HG02852 (cell line): ENCODE measurements around the gene SHISA5.
A peak's percentile ranks its signal among the peaks of the same experiment; 100 is the strongest.
"Not testable (repeated sequence)": the region's sequence is repeated elsewhere in the genome, so short reads cannot be mapped to it uniquely, and the experiment has no call there.

Source experiments
- ATAC-seq: cut with Tn5 transposase; IDR thresholded peaks from one replicate; pipeline ENCODE4 v1.9.1; 2021; ENCODE audit warnings: mild to moderate bottlenecking, moderate library complexity; ENCODE audit not compliant: unreplicated experiment

Gene SHISA5

DNA sequence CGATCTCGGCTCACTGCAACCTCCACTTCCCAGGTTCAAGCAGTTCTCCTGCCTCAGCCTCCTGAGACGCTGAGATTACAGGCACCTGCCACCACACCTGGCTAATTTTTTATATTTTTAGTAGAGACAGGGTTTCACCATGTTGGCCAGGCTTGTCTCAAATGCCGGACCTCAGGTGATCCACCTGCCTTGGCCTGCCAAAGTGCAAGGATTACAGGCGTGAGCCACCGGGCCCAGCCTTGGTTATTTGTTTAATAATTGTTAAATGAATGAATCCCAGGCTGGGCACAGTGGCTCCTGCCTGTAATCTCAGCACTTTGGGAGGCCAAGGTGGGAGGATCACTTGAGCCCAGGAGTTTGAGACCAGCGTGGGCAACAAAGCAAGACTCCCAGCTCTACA lies 42.2 kb downstream of the SHISA5 start:
- not testable (repeated sequence) for ATAC-seq

DNA sequence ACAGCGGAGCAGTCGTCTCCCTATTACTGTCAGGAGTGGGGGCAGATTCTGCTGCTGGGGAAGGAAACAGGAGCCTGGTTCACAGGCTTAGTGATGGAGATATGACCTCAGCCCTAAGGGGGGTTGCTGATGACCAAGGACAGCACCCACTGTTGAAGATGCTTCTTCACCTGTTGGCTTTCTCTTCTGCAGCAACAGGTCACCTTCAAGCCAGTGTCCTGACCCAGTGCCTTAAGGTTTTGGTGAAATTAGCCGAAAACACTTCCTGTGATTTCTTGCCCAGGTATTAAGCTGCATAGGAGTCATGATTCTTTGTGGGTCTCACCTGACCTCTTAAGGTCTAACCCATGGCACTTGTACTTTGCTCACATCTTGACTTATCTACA lies 43.5 kb downstream of the SHISA5 start:
- ATAC-seq = no peak

DNA sequence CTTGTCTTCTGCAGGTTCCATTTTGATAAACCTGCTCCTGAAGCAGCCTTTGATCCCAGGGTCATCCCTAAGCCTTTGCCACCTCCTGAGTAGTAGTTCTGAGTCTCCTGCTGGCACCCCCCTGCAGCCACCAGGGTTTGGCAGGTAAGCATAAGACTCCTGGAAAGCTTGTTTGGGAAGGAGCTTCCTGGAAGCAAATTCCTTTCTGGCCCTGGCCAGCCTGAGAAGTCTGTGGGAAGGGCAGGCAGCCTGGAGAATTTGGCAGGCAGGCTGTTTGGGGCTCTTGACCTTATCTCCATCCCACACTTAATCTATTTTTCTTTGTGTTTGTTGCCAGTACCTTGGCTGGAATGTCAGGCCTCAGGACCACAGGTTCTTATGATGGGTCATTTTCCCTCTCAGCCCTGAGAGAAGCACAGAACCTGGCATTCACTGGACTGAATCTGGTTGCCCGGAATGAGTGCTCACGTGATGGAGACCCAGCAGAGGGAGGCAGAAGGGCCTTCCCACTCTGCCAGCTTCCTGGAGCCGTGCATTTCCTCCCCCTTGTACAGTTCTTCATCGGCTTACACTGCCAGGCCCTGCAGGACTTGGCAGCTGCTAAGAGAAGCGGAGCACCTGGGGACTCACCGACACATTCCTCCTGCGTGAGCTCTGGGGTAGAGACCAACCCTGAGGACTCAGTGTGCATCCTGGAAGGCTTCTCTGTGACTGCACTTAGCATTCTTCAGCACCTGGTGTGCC lies 44.0 kb downstream of the SHISA5 start:
- no peak for ATAC-seq

DNA sequence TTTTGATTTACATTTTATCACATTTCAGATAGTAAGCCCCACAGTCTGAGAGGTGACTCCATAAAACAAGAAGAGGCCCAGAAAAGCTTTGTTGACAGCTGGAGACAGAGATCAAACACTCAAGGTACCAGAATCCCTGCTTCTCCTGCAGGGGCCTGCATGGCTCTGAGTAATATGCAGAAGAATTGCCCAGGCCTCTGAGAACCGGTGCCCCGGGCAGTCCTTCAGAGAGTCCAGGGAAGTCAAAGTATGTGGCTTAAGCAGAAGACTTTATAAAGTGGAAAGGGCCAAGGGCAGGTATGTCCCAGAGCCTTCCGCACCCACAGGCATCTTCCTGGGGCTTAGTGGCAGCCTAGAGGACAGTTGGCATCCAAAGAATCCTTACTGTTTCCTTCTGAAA lies 44.6 kb downstream of the SHISA5 start:
- ATAC-seq = no peak

DNA sequence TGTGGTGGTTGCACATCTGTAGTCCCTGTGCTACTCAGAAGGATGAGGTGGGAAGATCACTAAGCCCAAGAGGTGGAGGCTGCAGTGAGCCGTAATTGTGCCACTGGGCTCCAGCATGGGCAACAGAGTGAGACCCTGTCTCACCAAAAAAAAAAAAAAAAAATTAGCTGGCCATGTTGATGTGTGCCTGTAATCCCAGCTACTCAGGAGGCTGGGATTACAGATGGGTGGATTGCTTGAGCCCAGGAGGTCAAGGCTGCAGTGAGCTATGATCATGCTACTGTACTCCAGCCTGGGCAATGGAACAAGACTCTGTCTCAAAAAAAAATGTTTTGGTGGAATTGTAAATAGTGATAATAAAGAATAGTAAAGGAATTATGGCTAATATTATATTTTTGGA lies 47.5 kb downstream of the SHISA5 start:
- no peak for ATAC-seq

DNA sequence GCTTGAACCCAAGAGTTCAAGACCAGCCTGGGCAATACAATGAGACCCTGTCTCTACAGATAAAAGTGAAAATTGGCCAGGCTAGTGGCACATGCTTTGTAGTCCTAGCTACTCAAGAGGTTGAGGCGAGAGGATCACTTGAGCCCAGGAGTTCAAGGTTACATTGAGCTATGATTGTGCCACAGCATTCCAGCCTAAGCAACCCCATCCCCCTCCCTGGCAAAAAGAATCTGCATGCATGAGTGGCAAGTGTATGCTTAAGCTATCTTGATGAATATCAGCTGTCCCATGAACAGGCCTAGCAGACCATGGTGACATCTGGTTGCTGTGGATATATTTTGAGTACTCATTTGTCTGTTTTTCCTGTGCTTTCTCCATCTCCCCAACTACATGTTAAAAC lies 52.7 kb downstream of the SHISA5 start:
- no peak for ATAC-seq

DNA sequence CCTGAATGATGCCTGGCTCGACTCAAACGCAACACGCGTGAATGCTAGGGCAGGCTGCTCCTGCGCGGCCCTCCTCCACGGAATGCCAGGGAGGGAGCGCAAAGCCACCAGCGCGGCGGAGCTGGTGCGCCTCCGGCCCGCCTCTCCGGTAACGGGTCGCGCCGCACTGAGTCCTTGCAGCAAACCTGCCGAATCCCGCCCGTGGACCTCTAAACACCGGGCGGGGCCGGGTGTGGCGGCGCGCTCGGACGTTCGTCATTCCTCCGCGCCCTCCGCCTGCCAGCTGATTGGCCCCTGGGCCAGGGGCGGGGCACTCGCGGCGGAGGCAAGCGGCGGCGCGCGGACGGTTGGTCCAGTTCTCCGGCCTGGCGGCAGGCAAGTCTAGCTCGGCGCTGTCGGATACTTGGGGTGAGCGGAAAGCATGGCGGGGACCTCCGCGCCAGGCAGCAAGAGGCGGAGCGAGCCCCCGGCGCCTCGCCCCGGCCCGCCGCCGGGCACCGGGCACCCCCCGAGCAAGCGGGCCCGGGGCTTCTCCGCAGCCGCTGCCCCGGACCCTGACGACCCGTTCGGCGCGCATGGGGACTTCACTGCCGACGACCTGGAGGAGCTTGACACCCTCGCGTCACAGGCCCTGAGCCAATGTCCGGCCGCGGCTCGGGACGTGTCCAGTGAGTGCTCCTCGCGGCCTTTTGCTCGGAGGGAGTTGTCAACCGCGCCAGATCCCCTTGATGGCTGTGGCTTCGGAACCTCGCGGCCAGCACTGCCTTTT lies 57.4 kb downstream of the SHISA5 start, which contains the start of gene ATRIP:
TSS of gene ATRIP (plus strand) at position 313 of the 769 bp plus-strand sequence. CDS start at position 422, 109 bp downstream.
- ATAC-seq = peak; percentile 79

DNA sequence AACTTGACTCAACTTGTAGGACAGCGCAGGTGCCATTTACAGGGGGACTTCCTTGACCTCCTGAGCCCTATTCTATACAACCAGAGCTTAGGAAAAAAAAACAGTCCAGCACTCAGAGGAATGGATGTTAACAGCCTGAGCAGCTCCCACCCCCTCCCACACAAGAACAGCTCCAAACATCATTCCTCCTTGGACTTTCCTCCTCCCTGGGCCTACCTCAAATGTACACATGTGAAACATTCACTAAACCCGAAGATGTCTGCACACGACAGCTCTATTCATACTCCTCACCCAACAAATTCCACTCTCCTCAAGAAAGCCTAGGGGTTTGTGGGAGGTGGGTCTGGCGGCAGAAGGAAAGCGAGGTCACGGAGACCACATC lies 57.9 kb downstream of the SHISA5 start:
- no peak for ATAC-seq

DNA sequence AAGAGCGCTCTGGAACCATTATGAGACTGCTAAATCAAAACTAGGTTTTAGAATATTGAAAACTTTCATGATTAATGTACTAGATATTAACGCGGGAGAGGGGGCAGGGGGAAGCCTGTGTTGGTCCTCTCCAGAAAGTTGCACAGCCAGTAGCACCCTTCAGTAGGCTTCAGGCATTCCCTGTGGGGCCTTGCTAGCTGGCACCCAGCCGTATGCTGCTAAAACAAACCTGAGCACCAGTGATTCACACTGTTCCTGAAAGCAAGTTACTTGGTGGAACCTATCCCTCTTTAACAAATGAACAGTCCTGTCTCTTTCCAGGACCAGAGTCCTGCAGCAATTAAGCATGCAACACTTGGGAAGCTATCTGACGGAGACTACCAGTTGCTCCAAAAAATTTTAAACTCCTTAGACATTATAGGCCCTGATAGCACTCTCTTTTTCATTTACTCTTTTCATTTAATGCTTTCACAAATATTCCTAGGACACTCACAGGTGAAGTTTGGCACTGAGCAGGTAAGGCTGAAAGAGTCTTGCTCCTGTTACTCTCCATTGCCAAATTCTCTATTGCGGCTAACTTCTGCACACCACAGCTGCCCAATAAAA lies 58.6 kb downstream of the SHISA5 start:
- ATAC-seq = no peak

DNA sequence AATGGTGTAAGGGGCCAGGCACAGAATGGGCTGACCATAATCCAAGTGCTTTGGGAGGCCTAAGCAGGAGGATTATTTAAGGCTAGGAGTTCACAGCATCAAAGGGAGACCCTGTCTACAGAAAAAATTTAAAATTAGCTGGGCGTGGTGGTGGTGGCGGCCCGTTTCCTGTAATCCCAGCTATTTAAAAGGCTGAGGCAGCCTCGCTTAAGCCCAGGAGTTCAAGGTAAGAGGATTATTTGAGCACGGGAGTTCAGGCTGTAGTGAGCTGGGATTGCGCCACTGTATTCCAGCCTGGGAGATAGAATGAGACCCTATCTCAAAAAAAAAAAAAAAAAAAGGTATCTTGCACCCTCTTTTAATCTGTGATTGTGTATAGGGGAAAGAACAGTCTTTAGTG lies 62.0 kb downstream of the SHISA5 start:
- no peak for ATAC-seq

DNA sequence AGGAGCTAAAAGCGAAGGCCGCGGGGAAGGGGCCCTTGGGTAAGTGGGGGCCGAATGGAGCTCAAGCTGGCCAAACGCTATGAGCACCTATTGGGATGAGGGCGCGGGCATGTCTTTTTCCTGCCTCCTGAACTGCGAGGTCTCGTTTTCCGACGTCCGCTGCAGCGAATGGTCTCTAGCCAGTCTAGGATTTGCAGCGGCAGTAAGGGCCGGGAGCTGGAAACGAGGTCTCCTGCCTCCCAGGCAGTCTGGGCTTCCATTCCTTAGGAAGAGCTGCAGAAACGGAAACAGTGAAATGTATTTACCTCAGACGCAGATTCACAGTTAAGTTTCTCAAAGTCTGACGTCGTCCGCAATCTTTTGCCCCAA lies 63.4 kb downstream of the SHISA5 start:
- no peak for ATAC-seq

DNA sequence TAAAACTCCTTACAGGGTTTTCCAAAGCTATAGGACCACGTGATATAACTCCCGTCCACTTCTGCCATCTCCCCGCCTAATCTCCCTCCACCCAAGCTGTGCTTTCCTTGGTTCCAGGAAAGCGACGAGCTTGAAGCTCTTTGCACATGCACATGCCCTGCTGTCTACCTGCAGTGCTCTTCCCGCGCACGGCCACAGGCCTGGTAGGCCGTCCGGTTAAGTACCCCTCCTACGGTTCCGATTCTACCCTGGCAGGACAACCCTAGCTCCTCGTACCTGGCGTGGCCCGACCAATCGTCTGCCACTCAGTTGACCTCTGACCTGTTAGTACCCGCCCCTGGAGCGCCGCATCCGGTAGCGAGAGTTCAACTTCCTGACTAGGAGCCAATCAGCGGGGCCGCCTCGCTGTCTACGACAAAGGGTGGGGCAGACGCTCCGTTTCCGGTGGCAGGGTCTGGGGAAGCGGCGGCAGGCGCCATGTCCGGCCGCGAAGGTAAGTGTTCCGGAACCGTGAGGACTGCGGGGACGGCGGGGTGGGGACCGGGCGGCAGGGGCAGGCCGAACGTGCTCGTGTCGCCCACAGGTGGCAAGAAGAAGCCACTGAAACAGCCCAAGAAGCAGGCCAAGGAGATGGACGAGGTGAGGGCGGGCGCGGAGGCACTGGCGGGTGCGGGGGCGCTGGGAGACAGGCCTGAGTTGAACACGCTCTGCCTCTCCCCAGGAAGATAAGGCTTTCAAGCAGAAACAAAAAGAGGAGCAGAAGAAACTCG lies 64.0 kb downstream of the SHISA5 start, which contains the start of the genes CCDC51 and TMA7:
TSS of gene CCDC51 (minus strand) at position 300 of the 770 bp plus-strand sequence. CDS start 4,991 bp downstream, outside the sequence.
TSS of gene TMA7 (plus strand) at position 438 of the 770 bp plus-strand sequence. CDS start at position 478, 40 bp downstream.
- peak; percentile 94 for ATAC-seq

DNA sequence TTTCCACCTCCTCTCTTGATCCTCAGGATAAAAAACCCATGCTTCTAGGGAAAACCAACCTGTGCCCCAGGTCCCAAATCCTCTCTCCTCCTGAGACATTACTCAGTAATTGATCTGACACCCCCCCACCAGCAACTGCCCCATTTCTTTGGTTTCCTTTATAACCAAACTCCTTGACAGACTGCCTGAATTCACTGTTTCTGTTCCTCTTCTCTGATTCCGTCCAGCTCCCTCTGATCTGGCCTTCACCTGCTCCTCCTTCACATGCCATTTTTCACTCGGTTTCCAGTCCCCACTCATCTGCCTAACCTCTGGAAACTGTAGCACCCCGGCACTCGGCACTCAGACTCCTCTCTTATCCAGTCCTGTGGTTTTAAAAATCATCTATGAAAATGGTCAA lies 66.2 kb downstream of the SHISA5 start:
- ATAC-seq = no peak

DNA sequence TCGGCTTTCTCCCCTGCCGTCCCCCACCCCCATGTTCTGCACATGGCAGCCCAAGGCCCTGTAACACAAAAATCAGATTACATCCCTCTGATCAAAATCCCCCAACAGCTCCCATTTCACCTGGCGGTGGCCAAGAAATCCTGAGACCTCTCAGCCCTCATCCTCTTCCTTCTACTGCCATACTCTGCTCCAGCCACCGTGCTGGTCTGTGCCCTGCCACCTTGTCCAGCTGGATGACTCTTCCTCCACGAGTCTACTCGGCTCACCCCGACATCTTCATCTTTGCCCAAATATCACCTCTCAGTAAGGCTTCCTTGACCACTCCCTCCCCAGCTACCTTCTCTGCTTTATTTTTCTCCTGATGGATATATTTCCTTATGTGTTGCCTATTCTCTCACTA lies 67.1 kb downstream of the SHISA5 start:
- ATAC-seq = no peak

DNA sequence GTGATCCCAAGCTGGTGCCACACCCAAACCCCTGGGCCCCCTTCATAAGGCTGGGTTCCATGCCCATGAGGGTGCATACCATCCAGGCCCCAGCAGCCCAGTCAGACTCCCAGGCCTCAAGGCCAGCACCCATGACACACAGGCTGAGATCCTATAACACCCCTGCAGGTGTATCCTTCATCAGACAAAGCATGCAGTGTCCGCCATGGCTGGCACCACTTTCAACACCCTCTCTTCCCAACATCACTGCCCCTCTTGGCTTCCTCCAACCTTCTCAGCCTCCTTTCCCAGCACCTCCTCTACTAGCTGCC lies 67.5 kb downstream of the SHISA5 start:
- ATAC-seq = no peak

DNA sequence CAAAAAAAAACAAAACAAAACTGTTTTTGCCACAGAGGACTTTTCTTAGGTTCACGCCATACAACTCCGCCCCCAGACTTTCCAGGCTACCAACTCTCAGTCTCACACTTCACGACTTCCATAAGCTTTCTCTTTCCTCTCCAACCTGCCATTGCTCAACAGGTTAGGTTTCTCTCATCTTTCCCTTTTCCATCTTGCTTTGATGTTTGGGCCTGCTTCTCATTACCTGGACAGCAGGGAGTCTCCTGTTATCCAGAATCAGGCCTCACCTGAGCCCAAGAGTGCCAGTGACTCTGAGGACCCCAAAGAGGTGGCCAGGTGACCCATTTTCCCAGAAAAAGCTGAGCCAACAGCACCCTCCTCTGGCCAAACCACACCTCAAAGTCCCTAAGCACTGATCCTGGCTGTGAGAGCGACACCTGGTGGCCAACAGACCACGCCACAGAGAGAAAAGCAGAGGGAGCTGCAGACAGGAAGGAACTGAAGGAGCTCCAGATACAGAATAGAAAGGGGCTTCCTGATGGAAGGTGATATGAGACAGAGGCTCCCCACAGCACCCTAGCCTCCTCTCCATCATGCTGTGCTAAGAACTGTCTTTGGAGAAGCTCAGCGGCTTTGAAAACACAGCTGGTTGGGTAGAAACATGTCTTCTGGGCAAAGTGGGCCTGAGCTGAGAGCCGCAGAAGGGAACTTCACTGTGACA lies 68.0 kb downstream of the SHISA5 start:
- ATAC-seq = no peak

DNA sequence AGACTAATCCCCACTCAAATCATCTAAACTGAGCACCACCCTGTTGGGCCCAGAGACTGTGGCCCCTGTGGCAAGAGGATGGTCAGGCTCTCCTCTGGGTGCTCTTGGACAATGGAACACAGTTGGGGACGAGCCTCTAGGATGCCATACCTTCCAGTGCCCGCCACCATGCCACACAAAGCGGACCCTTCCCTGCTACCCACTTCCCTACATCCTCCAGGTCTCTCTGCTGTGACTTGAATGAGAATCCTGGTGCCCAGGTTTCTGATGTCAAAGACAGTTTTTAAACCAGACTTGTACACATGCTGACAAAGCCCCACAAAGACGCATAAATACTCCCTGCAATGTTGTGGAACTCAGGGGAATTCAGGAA lies 68.8 kb downstream of the SHISA5 start:
- ATAC-seq = no peak

DNA sequence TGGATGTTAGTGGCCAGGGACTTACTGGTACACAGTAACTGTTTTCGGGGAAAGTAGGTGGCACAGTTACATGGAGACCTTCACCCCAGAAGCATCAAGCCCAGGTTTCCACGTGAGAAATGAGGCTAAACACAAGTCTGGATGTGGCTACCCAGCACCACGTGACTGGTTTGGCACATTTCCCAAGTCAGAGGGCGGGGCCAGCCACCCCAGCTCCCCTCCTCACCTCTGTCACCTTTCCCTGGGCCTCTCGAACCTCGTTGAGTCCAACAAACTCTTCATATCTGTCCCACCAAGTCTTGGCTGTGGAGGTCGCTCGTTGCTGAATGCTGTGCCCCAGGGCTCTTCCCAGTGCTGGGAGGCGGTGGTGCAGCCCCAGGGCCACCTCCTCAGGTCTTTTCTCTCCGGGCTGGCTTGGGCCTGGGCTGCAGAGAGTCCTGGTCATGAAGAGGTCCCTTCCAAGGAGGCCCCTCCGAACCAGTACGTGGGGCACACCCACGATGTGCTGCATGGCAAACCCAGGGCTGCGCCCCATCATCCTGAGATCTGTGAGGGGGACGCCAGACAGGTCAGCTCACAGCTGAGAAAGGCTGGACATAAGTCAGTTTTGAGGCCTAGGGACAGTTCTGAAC lies 69.3 kb downstream of the SHISA5 start:
- ATAC-seq = no peak

DNA sequence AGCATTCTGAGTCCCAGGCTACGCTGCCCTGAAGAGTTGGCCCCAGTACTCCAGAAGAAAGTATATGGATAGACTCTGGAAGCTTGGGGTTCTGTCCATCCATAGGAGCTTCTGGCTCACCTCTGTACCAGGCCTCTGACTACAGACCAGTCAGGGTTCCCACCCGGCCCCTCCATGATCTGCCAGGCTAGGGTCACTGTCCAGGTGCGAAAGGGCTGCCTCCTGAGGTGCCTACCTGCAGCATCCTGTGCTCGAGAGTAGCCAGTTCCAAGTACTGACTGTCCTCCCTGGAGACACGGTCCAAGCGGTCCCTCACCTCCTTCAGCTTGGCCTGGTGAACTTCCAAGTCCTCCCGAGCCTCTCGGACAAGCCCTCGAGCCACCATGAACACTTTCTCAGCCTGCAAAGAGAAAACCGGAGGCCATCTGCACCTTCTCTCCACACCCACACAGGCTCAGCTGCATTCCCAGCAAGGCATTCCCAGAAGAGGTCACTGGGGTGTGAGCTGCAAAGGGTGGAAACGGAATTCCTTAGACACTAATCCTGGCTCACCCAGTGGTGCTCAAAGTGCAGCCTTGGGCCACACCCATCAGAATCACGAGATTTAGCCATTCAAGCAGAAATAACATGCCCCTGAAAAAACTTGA lies 70.4 kb downstream of the SHISA5 start:
- no peak for ATAC-seq
